Measurements from ENCODE around the gene DUOX1. TPM values are rescaled to one million over a fixed set of nuclear protein-coding genes. Genes with fewer than 3 reads are reported as not detected.

DUOX1 gene
- total and polyA plus RNA-seq, 9 of the 15 experiments (the other 6 are each of a cell fraction or from before 2014, with no cell fraction given): 0.01 to 0.22 (median 0.01) TPM; not detected in 6

GRCh38 chr15:45198337-45199135, 68.7 kb downstream of the DUOX1 start (continued):
- TF ChIP-seq, protein P1, sequence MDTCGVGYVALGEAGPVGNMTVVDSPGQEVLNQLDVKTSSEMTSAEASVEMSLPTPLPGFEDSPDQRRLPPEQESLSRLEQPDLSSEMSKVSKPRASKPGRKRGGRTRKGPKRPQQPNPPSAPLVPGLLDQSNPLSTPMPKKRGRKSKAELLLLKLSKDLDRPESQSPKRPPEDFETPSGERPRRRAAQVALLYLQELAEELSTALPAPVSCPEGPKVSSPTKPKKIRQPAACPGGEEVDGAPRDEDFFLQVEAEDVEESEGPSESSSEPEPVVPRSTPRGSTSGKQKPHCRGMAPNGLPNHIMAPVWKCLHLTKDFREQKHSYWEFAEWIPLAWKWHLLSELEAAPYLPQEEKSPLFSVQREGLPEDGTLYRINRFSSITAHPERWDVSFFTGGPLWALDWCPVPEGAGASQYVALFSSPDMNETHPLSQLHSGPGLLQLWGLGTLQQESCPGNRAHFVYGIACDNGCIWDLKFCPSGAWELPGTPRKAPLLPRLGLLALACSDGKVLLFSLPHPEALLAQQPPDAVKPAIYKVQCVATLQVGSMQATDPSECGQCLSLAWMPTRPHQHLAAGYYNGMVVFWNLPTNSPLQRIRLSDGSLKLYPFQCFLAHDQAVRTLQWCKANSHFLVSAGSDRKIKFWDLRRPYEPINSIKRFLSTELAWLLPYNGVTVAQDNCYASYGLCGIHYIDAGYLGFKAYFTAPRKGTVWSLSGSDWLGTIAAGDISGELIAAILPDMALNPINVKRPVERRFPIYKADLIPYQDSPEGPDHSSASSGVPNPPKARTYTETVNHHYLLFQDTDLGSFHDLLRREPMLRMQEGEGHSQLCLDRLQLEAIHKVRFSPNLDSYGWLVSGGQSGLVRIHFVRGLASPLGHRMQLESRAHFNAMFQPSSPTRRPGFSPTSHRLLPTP (IDR thresholded peaks at IDR 0.05; ENCODE audit: borderline replicate concordance, extremely low read depth, insufficient read length): peak; percentile 84
- TF ChIP-seq AFF4 (CRISPR knock-in tag; IDR thresholded peaks at IDR 0.05) (0 out of 2 replicates have a peak, but pooled peaks have one; percentile 58), MEF2D (tag; conservative IDR thresholded peaks at IDR 0.05; ENCODE audit: low read depth) (no peak), SMARCA4 (IDR thresholded peaks at IDR 0.05) (peak; percentile 55), KLF16 (IDR thresholded peaks at IDR 0.05) (peak; percentile 21; the same call in 1 of the 2 replicates), POLR2B (IDR thresholded peaks at IDR 0.05; ENCODE audit: low read depth, partially characterized antibody) (peak; percentile 75), FOSL1 (tag; conservative IDR thresholded peaks at IDR 0.05) (peak; percentile 39; the same call in 1 of the 2 replicates), NR2C2 (CRISPR knock-in tag; IDR thresholded peaks at IDR 0.05) (peak; percentile 60; the same call in 1 of the 2 replicates), NR2C2 (tag; IDR thresholded peaks at IDR 0.05) (no peak; the same call in none of the 2 replicates), RBM14 (IDR thresholded peaks at IDR 0.05; ENCODE audit: borderline replicate concordance, insufficient read depth, low read depth, low read length) (no peak), JUN (IDR thresholded peaks at IDR 0.05; ENCODE audit: borderline replicate concordance, low read depth, low read length) (0 out of 2 replicates have a peak, but pooled peaks have one; percentile 48), JUN (CRISPR knock-in tag; IDR thresholded peaks at IDR 0.05; ENCODE audit: borderline replicate concordance) (no peak), TEAD1 (CRISPR knock-in tag; IDR thresholded peaks at IDR 0.05) (peak in 1 of 2 experiments; percentile 13; a peak in 2 of 4 replicates)
- TF ChIP-seq, protein P2, sequence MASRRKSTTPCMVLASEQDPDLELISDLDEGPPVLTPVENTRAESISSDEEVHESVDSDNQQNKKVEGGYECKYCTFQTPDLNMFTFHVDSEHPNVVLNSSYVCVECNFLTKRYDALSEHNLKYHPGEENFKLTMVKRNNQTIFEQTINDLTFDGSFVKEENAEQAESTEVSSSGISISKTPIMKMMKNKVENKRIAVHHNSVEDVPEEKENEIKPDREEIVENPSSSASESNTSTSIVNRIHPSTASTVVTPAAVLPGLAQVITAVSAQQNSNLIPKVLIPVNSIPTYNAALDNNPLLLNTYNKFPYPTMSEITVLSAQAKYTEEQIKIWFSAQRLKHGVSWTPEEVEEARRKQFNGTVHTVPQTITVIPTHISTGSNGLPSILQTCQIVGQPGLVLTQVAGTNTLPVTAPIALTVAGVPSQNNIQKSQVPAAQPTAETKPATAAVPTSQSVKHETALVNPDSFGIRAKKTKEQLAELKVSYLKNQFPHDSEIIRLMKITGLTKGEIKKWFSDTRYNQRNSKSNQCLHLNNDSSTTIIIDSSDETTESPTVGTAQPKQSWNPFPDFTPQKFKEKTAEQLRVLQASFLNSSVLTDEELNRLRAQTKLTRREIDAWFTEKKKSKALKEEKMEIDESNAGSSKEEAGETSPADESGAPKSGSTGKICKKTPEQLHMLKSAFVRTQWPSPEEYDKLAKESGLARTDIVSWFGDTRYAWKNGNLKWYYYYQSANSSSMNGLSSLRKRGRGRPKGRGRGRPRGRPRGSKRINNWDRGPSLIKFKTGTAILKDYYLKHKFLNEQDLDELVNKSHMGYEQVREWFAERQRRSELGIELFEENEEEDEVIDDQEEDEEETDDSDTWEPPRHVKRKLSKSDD (conservative IDR thresholded peaks at IDR 0.05; ENCODE audit: low read length): peak; percentile 15; the same call in 1 of the 2 replicates
